H1 (cell line): ENCODE data around the gene ATP8B3. TPM values are rescaled to one million over a fixed set of nuclear protein-coding genes. Genes with fewer than 3 reads are reported as not detected.

Experiments used
- GABPA ChIP-seq: IDR thresholded peaks from 2 replicates; pipeline ENCODE4 v1.6.1; 2011; ENCODE audit warnings: mild to moderate bottlenecking, low read length, moderate library complexity, borderline replicate concordance; ENCODE audit not compliant: insufficient read depth
- RNF2 ChIP-seq: fragments of 200-900, 300-1000 bp; sonication (generic); IDR thresholded peaks from 2 replicates; pipeline ENCODE4 v1.7.1; 2016; ENCODE audit warnings: borderline replicate concordance, low read depth, mild to moderate bottlenecking, antibody characterized with exemption, low read length; ENCODE audit not compliant: poor library complexity, severe bottlenecking; ENCODE audit errors: missing control alignments
- RXRA ChIP-seq: IDR thresholded peaks from 2 replicates; pipeline ENCODE4 v1.6.1; 2011; ENCODE audit warnings: low read depth, mild to moderate bottlenecking, low read length, moderate library complexity; ENCODE audit not compliant: insufficient read depth
- polyA plus RNA-seq, 7 experiments: library from polyadenylated mRNA; depleted of rRNA in 3 of 7; stranded (reverse) in 5 of 7; unstranded in 2 of 7; fragments of >200 nt in 5 of 7; fragments of 200-250 nt in 2 of 7; gene quantifications; 1 replicate in 5 of 7; 2 replicates in 1 of 7; 4 replicates in 1 of 7; pipeline versions ENCODE4 v1.2.1 to v1.2.3, GENCODE V29; 2011 to 2013; ENCODE audit warnings: missing spikeins in 2 of 7, mixed read lengths in 2 of 7
- total RNA-seq: library from RNA; stranded (reverse); fragmentation: NEBNext Ultra II Directional; extraction: Animal tissue kit (Norgen Biotek cat#: 25700); gene quantifications from 2 replicates; pipeline ENCODE4 v1.2.1, GENCODE V29; 2021

The ATP8B3 gene
- total and polyA plus RNA-seq, 2 of the 8 experiments (the other 6 are each of a cell fraction or from before 2014, with no cell fraction given), result 4.1 to 9.3 TPM

DNA sequence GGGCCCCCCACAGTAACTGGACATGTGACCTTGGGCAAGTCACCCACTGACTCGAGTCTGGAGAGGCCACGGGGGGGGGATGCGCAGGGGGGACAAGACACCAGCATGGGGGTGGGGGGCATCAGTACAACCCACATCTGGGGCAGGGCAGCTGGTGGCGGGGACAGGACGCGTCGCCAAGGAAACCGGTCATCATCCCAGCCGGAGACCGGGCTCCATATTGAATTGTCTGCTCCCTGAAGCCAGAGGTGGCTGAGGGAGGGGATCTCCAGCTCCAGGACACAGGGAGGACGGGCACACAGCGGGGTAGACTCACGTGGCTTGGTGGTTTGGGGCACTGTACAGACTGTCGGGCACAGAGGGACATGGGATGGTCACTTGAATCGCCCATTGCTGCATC is 47.3 kb downstream of the ATP8B3 start (continued):
- no peak for TF ChIP-seq RNF2
- no peak for TF ChIP-seq GABPA
- no peak for TF ChIP-seq RXRA
- TF ChIP-seq, all 59 proteins: peak for 0
